Fibroblast of skin of back (primary cell): Measurements from ENCODE around the gene RHO.

Source experiments
- DNase-seq: peaks from one replicate; pipeline ENCODE4 v3.0.0-alpha.2; 2013

RHO gene

DNA sequence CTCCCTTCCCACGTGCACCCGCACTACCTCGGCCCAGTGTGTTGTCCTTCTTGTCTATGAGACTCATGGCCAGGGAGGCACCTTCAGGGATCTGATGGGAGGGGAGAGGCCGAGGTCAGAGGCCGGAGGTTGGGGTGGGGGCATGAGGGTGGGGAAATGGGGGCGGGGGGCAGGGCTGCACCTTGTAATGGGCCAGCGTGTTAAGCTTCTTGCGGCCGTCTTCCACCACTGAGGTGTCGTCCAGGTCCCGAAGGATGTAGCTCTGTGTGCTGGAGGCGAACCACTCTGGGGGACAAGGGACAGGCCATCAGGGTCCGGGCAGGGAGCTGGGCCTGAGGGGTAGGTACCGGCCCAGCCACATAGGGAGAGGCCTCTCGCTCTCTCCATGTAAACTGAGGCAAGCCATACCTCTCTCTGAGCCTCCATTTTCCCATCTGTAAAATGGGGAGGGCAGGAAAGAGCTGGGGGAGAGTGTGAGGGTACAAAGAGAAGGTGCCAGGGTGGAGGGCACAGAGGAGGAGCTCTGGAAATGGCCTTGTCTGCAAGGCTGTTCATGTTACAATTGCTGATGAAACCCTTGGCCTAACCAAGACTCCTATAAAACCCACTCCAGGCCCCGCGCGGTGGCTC, 33.3 kb downstream of the RHO start:
- no peak for DNase-seq

GRCh38 chr3:129562803-129563202, 34.4 kb downstream of the RHO start:
- DNase-seq, result no peak

- no peak for DNase-seq
Measured at GRCh38 chr3:129563332-129563731, 34.9 kb downstream of the RHO start.

DNA sequence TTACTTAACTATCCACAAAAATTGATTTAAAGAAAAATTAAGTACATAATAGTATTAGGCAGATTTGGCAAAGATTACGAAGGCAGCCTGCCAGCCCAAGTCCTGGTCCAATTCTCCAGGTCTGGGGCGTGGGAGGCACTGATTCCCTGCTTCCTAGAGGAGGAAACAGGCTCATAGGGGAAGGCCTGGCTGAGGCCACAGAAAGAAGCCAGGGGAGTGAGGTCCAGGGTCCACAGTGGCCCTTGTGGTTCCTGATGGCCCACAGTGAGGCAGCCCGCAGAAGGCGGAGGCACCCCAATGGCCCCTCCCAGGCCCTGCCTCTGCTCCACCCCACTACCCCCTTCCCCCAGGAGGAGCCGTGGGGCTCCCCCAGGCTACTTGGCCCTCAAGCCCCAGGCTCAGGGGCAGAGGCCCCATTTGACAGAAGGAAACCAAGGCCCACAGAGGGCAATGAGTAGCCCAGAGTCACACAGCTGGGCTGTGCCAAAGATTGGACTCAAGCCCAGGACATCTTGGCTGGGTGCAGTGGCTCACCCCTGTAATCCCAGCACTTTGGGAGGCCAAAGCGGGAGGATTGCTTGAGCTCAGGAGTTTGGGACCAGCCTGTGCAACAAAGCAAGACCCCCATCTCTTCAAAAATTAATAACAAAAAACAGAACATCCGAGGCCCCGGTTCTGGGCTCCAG, 35.6 kb downstream of the RHO start:
- no peak for DNase-seq

- DNase-seq, result no peak
Measured at GRCh38 chr3:129564981-129565644, 36.7 kb downstream of the RHO start.

- DNase-seq, result no peak
Measured at GRCh38 chr3:129565902-129566301, 37.5 kb downstream of the RHO start.

DNA sequence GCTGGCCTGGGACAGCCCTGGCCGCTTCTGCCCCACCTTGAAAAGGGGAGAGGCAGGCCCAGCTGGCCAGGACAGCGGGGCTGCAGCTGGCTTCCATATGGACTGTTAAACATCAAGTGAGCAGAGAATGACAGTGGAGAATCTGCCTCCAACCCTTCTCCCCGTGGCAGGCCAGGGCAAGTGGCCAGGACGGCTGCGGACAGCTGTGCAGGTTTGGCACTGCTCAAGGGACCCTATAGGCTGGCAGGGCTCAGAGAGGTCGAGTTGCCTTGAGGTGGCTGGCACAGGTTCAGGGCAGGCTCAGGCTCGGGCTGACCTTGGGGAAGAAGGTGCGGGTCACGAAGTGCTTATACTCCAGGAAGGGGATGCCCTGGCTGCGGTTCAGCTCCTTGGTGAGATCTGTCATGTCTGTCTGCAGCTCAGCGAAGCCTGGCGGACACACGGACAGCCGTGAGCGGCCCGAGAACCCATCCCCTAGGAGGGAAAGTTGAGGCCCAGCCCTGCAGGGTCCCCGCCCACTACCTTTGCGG, 38.8 kb downstream of the RHO start:
- DNase-seq, result no peak

GRCh38 chr3:129567939-129568338, 39.5 kb downstream of the RHO start:
- no peak for DNase-seq

DNA sequence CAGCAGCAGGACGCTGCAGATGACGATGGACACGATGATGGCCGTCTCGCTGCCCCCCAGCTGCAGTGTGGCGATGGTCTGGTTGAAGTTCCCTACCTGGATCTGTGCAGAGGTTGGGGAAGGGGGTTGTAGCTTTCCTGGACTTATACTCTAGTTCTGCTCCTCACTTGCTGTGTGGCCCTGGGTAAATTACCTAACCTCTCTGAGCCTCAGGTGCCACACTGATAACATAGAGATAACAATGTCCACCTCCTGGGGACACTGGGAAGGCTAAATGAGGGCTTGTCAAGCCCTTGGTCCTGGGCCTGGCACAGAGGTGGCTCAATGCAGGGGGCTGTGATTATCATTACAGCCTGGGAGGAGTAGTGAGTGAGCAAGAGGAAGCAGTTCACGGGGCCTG, 41.4 kb downstream of the RHO start:
- DNase-seq, result no peak

DNA sequence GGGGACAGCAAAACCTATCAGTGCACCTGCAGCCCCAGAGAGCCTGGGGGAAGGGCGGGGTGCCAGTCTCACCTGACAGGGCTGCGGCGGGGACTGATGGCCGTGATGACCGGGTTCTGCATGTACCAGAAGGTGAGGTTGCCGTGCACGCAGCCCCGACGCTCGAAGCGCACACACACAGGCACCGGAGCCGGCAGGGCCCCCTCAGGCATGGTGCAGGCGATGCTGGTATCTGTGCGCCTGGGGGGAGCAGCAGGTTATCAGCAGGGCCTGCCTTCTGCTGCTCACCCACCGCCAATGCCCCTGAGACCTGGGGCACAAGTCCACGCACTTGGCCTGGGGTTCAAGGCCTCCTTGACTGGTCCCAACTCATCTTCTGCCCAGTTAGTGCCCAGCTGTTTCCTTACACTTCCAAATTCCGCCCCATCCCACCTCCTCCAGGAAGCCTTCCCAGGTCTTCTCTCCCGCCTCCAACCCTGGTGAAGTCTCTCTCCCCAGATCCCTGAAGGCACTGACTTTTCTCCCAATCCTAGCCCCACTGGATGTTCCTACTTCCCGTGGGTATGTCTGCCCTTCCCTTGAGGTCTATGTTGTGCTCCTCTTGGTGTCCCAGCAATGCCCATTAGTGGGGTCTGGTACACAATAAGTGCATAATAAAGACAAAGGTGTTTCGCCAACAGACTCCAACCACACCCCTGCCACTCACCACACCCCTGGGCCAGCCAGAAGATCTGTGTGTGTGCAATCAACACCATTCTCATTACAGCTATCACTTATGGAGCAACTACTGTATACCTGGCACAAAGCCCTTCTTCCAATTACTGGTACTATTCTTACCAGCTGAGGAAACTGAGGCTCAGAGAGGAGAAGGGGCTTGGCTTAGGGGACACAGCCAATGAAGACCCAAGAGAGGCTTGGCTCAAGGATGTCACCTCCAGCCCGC, 43.4 kb downstream of the RHO start:
- no peak for DNase-seq

- DNase-seq, result no peak
Measured at GRCh38 chr3:129572603-129573002, 44.2 kb downstream of the RHO start.

- DNase-seq, result no peak
Measured at GRCh38 chr3:129573493-129573892, 45.1 kb downstream of the RHO start.

DNA sequence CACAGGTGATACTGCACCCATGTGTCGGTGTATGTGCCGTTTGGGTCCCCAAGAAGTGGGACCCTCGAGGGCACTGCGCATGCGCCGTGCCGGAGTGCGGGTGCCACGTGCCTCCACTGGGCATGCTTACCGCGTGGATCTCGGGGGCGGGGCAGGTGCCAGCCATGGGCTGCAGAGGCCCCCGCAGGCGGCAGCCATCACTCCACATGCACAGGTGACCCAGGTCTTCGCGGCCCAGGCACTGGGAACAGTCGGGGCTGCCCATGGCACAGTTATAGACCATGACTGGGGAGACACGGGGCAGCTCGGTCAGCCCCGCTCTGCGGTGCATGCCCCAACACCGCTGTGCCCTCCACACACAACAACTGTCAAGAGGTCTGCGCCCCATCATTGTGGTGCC, 45.8 kb downstream of the RHO start:
- no peak for DNase-seq

DNA sequence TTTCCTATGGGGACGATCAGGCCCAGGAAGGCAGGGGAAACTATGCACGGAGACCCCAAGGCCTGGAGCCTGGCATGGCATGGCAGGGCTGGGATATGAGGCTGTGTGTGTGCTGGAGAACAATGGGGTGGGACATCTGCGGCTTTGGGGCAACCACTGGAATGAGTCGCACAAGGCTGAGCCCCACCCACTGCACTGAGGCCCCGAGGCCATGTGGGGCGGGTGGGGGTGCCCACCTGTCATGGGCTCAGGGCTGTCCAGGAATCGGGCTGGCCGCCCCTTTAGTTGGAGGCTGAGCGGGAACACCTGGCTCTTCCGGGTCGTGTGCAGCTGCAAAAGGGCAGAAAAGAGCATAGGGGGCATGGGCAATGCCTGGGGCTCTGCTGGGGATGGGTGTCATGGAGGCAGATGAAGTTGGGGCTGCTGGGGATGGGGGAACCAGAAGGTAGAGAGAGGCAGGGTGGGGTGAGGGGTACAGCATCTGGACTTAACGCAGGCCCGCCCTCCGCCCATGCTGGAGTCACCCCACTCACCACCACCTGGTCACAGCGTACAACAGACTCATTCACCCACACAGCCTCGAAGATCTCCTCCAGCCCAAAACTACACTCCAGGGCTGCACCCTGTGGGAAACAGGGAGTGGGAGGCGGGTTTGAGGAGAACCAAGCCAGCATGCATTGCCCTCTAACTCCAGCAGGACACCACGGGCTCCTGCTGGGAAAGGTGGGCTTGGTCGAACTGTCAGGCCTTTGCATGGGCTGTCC, 47.0 kb downstream of the RHO start:
- DNase-seq, result no peak

- no peak for DNase-seq
Measured at GRCh38 chr3:129575997-129576384, 47.6 kb downstream of the RHO start.

- no peak for DNase-seq
Measured at GRCh38 chr3:129576514-129577352, 48.3 kb downstream of the RHO start.

DNA sequence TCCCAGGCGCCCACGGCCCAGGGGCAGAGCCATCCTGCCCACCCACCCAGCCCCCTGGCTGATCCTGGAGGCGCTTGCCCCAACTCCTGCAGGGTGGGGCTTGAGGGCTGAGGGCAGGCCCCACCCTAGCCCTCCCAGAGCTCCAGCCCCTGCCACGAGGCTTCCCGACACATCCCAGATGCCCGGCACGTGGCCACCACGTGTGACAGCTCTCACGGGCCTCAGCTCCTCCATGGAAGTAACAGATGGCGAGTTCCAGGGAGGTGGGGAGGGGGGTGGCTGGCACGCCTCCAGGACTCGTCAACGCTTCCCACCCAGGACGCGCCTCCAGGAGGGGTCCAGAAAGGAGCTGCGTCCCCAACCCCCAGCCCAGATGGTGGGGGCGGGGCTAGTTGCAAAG, 48.9 kb downstream of the RHO start:
- DNase-seq, result peak; percentile 35

GRCh38 chr3:129577925-129578786, 49.7 kb downstream of the RHO start:
- DNase-seq, result no peak

GRCh38 chr3:129579991-129580390, 51.6 kb downstream of the RHO start:
- no peak for DNase-seq

- no peak for DNase-seq
Measured at GRCh38 chr3:129581623-129582022, 53.2 kb downstream of the RHO start.
